ENCODE data around the gene TNFRSF4.
"Not testable (repeated sequence)": the region's sequence is repeated elsewhere in the genome, so short reads cannot be mapped to it uniquely, and the experiment has no call there.

TNFRSF4 gene

GRCh38 chr1:1253314-1253713, 39.4 kb upstream of the TNFRSF4 start:
- TF ChIP-seq CTCF (conservative IDR thresholded peaks at IDR 0.05; ENCODE audit: low read depth), result no peak
- ChIA-PET CTCF (no interaction called here), POLR2A (ENCODE audit: low non-redundant PET) (no interaction called here)

GRCh38 chr1:1250786-1251284, 36.9 kb upstream of the TNFRSF4 start:
- ChIA-PET CTCF (interaction anchor here (0.5 to 1.1 kb wide), 4 partner anchors 10 to 274 kb away, joined by 3 to 7 read pairs (median 4); partner anchors contain the start of gene UBE2J2), POLR2A (ENCODE audit: low non-redundant PET) (interaction anchor here (0.7 to 1.2 kb wide), 2 partner anchors 11 to 182 kb away, joined by 4 to 5 read pairs; no protein-coding TSS in a partner anchor)
- peak; percentile 77 for DNase-seq (ENCODE audit: low spot score)
- TF ChIP-seq CTCF (conservative IDR thresholded peaks at IDR 0.05; ENCODE audit: low read depth), result no peak
- H3K27ac ChIP-seq, result peak overlapping the region; percentile 86

More at GRCh38 chr1:1253314-1253713, 39.4 kb upstream of the TNFRSF4 start:
- H3K27ac ChIP-seq, result peak overlapping the region; percentile 86
- DNase-seq (ENCODE audit: low spot score), result no peak

GRCh38 chr1:1248009-1248913, 34.3 kb upstream of the TNFRSF4 start:
- CTCF ChIA-PET; H3K27ac ChIP-seq; POLR2A ChIA-PET (ENCODE audit: low non-redundant PET); DNase-seq (ENCODE audit: low spot score): not testable (repeated sequence)

DNA sequence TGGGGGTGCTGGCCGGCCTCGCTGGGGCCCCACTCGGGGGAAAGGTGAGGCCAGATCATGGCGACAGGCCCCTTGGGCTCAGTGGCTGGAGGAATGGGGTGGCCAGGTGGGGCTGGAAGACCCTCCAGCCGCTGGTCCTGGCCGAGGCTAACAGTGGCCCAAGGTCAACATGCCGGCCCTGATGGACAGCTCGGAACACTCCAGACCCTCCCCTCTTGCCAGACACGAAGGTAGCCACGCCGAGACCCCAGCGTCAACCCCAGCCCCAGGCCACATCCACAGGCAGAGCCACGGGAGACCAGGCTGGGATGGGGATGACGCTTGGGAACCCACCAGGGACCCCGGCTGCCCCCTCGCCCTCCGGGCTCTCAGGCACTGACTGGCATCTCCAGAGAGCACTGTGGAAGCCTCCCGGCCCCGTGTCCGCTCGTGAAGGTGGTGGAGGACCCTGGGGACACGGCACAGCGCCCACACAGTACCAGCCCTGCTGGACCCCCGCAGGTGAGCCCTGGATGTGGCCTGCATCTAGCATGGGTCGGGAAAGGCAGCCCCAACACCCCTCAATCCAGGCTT, 33.5 kb upstream of the TNFRSF4 start:
- H3K27ac ChIP-seq, result no peak overlapping the region
- no peak for TF ChIP-seq CTCF (conservative IDR thresholded peaks at IDR 0.05; ENCODE audit: low read depth)
- CTCF ChIA-PET, result interaction anchor here (0.6 to 0.7 kb wide), 2 partner anchors 34 to 271 kb away, joined by 3 to 5 read pairs; no protein-coding TSS in a partner anchor
- no peak for DNase-seq (ENCODE audit: low spot score)
- POLR2A ChIA-PET (ENCODE audit: low non-redundant PET), result no interaction called here

- ChIA-PET POLR2A (ENCODE audit: low non-redundant PET) (no interaction called here), CTCF (interaction anchor here (0.6 to 0.7 kb wide), 3 partner anchors 35 to 271 kb away, joined by 3 to 5 read pairs (median 3); no protein-coding TSS in a partner anchor)
- no peak for DNase-seq (ENCODE audit: low spot score)
- no peak within 1 kb of the TSS for H3K27ac ChIP-seq
- no peak for TF ChIP-seq CTCF (conservative IDR thresholded peaks at IDR 0.05; ENCODE audit: low read depth)
Observed at GRCh38 chr1:1246577-1247340, 32.8 kb upstream of the TNFRSF4 start, which contains the start of gene C1QTNF12. Gene C1QTNF12 (minus strand): TSS chr1:1246722. CDS start chr1:1246690, 32 bp downstream.

DNA sequence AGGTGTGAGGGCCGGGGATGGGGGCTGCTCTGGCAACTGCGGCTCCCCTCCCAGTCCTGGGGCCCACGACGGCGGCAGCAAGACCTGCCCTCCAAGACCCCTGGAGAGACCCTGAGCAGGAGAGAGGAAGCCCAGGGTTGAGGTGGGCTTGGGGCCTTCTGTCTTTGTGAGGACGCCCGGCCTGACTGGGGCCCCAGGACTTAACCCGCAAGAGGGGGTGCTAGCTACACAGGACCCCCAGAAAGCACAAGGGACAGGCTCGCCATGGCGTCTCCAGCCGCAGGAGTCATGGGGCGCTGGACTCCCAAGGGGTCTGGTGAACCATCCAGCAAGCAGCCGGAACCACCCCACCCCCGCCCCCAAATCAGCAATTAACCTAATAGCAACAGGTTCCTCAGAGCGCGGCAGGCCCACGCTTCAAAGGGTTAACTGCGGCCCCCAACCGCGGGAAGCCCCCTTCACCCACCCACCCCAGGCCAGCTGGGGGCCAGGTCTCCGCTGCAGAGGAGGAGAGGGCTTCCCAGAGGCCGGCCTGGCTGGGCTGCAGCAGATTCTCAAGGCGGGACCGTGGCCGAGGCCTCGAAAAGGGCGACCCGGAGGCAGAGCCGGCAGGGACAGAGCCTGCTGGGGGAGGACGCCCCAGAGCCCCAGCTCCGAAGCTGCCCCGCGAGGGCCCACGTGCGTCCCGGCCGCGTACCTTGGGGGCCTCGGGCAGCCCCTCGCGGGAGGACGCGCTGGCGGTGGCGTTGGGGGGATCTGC, 32.0 kb upstream of the TNFRSF4 start:
- CTCF ChIA-PET, result no interaction called here
- H3K27ac ChIP-seq, result no peak overlapping the region

More for the DNA sequence above, 32.0 kb upstream of the TNFRSF4 start:
- POLR2A ChIA-PET (ENCODE audit: low non-redundant PET), result interaction anchor here (0.9 kb wide), 1 partner anchor 9 kb away, joined by 3 read pairs; no protein-coding TSS in a partner anchor
- DNase-seq (ENCODE audit: low spot score), result no peak
- TF ChIP-seq CTCF (conservative IDR thresholded peaks at IDR 0.05; ENCODE audit: low read depth), result no peak
